K562 (cell line): ENCODE results near the gene DPH7. TPM values are rescaled to one million over a fixed set of nuclear protein-coding genes. Genes with fewer than 3 reads are reported as not detected.

Source experiments
- MAFK ChIP-seq: IDR thresholded peaks from 2 replicates; pipeline ENCODE4 v1.6.1; 2011; ENCODE audit warnings: low read length, improper control_type of control experiment
- ZEB2 ChIP-seq: fragments of 450-650 bp; IDR thresholded peaks from 2 replicates; pipeline ENCODE4 v1.6.1; 2016
- polyA plus RNA-seq, 8 experiments: library from polyadenylated mRNA; depleted of rRNA in 4 of 8; stranded (reverse) in 5 of 8; unstranded in 3 of 8; fragments of >200 nt; fragmentation: Nextera tagmentation in 2 of 8; fragmentation: Illumina TruSeq in 1 of 8; extraction: Ambion mirVana in 2 of 8; extraction: Trizol in 1 of 8; gene quantifications; 2 replicates each; pipeline versions ENCODE4 v1.2.1 to v1.2.3, GENCODE V29; 2011 to 2014; ENCODE audit warnings: inconsistent platforms in 1 of 8, missing spikeins in 1 of 8
- total RNA-seq, 7 experiments: library from RNA; depleted of rRNA in 6 of 7; stranded (reverse); fragments of >200 nt in 6 of 7; fragmentation: Illumina TruSeq in 2 of 7; extraction: Trizol in 2 of 7; gene quantifications; 2 replicates each; pipeline versions ENCODE4 v1.2.1 to v1.2.3, GENCODE V29; 2011 to 2021; ENCODE audit warnings: low replicate concordance in 1 of 7
- TF ChIP-seq, protein P1 (sequence below): fragments of 200-600 bp; sonication (generic); IDR thresholded peaks from one replicate; pipeline ENCODE4 v1.6.1; 2012; ENCODE audit warnings: mild to moderate bottlenecking, low read depth, low read length, inconsistent platforms

The DPH7 gene
- total and polyA plus RNA-seq, 9 of the 15 experiments (the other 6 are each of a cell fraction or from before 2014, with no cell fraction given): 13.9 to 68.6 (median 41.3) TPM

DNA sequence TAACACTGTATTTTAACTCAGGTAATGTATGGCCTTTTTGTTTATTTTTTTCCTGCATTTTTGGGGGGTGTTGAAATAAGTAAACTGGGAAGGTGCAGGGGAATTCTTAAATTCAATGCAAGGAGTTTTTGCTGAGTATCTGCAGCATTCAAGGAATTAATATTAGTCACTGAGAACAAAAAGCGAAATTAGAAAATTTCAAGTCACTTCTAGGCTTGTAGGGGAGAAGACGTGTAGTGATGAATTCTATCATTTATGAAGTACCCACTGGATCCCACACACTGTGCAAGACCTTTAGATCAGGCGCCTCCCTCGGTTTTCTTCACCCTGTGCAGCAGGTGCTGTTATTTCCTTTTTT lies 41.3 kb upstream of the DPH7 start (continued):
- no peak for TF ChIP-seq MAFK
- TF ChIP-seq, protein P1, sequence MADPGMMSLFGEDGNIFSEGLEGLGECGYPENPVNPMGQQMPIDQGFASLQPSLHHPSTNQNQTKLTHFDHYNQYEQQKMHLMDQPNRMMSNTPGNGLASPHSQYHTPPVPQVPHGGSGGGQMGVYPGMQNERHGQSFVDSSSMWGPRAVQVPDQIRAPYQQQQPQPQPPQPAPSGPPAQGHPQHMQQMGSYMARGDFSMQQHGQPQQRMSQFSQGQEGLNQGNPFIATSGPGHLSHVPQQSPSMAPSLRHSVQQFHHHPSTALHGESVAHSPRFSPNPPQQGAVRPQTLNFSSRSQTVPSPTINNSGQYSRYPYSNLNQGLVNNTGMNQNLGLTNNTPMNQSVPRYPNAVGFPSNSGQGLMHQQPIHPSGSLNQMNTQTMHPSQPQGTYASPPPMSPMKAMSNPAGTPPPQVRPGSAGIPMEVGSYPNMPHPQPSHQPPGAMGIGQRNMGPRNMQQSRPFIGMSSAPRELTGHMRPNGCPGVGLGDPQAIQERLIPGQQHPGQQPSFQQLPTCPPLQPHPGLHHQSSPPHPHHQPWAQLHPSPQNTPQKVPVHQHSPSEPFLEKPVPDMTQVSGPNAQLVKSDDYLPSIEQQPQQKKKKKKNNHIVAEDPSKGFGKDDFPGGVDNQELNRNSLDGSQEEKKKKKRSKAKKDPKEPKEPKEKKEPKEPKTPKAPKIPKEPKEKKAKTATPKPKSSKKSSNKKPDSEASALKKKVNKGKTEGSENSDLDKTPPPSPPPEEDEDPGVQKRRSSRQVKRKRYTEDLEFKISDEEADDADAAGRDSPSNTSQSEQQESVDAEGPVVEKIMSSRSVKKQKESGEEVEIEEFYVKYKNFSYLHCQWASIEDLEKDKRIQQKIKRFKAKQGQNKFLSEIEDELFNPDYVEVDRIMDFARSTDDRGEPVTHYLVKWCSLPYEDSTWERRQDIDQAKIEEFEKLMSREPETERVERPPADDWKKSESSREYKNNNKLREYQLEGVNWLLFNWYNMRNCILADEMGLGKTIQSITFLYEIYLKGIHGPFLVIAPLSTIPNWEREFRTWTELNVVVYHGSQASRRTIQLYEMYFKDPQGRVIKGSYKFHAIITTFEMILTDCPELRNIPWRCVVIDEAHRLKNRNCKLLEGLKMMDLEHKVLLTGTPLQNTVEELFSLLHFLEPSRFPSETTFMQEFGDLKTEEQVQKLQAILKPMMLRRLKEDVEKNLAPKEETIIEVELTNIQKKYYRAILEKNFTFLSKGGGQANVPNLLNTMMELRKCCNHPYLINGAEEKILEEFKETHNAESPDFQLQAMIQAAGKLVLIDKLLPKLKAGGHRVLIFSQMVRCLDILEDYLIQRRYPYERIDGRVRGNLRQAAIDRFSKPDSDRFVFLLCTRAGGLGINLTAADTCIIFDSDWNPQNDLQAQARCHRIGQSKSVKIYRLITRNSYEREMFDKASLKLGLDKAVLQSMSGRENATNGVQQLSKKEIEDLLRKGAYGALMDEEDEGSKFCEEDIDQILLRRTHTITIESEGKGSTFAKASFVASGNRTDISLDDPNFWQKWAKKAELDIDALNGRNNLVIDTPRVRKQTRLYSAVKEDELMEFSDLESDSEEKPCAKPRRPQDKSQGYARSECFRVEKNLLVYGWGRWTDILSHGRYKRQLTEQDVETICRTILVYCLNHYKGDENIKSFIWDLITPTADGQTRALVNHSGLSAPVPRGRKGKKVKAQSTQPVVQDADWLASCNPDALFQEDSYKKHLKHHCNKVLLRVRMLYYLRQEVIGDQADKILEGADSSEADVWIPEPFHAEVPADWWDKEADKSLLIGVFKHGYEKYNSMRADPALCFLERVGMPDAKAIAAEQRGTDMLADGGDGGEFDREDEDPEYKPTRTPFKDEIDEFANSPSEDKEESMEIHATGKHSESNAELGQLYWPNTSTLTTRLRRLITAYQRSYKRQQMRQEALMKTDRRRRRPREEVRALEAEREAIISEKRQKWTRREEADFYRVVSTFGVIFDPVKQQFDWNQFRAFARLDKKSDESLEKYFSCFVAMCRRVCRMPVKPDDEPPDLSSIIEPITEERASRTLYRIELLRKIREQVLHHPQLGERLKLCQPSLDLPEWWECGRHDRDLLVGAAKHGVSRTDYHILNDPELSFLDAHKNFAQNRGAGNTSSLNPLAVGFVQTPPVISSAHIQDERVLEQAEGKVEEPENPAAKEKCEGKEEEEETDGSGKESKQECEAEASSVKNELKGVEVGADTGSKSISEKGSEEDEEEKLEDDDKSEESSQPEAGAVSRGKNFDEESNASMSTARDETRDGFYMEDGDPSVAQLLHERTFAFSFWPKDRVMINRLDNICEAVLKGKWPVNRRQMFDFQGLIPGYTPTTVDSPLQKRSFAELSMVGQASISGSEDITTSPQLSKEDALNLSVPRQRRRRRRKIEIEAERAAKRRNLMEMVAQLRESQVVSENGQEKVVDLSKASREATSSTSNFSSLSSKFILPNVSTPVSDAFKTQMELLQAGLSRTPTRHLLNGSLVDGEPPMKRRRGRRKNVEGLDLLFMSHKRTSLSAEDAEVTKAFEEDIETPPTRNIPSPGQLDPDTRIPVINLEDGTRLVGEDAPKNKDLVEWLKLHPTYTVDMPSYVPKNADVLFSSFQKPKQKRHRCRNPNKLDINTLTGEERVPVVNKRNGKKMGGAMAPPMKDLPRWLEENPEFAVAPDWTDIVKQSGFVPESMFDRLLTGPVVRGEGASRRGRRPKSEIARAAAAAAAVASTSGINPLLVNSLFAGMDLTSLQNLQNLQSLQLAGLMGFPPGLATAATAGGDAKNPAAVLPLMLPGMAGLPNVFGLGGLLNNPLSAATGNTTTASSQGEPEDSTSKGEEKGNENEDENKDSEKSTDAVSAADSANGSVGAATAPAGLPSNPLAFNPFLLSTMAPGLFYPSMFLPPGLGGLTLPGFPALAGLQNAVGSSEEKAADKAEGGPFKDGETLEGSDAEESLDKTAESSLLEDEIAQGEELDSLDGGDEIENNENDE: no peak
- TF ChIP-seq ZEB2: no peak
